RWPE2 (cell line): ENCODE results near the gene ATP6V0E1.
A peak's percentile ranks its signal among the peaks of the same experiment; 100 is the strongest.

ENCODE experiments used
- ATAC-seq: fragments of 200-7000 bp; cut with Tn5 transposase; 3 replicates; pipeline ENCODE4 v1.9.1; 2021; ENCODE audit warnings: low read depth
- DNase-seq: peaks from one replicate; pipeline ENCODE4 v3.0.0-alpha.2; 2020; ENCODE audit warnings: low spot score
- H3K27ac ChIP-seq: fragments of 450-650 bp; 2 replicates; pipeline ENCODE4 v1.5.1; 2017; ENCODE audit warnings: mild to moderate bottlenecking; ENCODE audit not compliant: poor library complexity, severe bottlenecking
- H3K27me3 ChIP-seq: fragments of 250-450 bp; sonication (Bioruptor Pico); 2 replicates; pipeline ENCODE4 v1.5.1; 2021; ENCODE audit warnings: mild to moderate bottlenecking, moderate library complexity; ENCODE audit not compliant: insufficient read depth, poor library complexity, severe bottlenecking
- H3K36me3 ChIP-seq: fragments of 250-450 bp; sonication (Bioruptor Pico); 2 replicates; pipeline ENCODE4 v1.5.1; 2020; ENCODE audit warnings: low read depth, mild to moderate bottlenecking, moderate library complexity
- H3K4me1 ChIP-seq: fragments of 250-450 bp; sonication (Bioruptor Pico); 2 replicates; pipeline ENCODE4 v1.5.1; 2021; ENCODE audit warnings: mild to moderate bottlenecking, moderate library complexity; ENCODE audit not compliant: insufficient read depth, poor library complexity, severe bottlenecking
- H3K4me3 ChIP-seq: fragments of 250-450 bp; sonication (Bioruptor Pico); 2 replicates; pipeline ENCODE4 v1.5.1; 2021; ENCODE audit warnings: mild to moderate bottlenecking, moderate library complexity; ENCODE audit not compliant: severe bottlenecking
- H3K9me3 ChIP-seq: fragments of 250-450 bp; sonication (Bioruptor Pico); 2 replicates; pipeline ENCODE4 v1.5.1; 2021; ENCODE audit warnings: mild to moderate bottlenecking, moderate library complexity; ENCODE audit not compliant: severe bottlenecking
- TF ChIP-seq, protein P1 (sequence below): fragments of 450-650 bp; IDR thresholded peaks from one replicate; pipeline ENCODE4 v1.5.1; 2017; ENCODE audit warnings: mild to moderate bottlenecking, moderate library complexity; ENCODE audit not compliant: poor library complexity, severe bottlenecking

Gene ATP6V0E1

GRCh38 chr5:173056783-173057061, 73.2 kb downstream of the ATP6V0E1 start:
- Histone ChIP-seq H3K36me3 (no peaks in the 10 kb centered on the region), H3K27me3 (no peaks in the 10 kb centered on the region), H3K4me1 (peaks cover 8% of the 10 kb centered on the region), H3K27ac (peak overlapping the region; percentile 77), H3K9me3 (no peaks in the 10 kb centered on the region), H3K4me3 (peak overlapping the region; percentile 84)
- no peak for DNase-seq
- ATAC-seq: peak; percentile 49
- TF ChIP-seq, protein P1, sequence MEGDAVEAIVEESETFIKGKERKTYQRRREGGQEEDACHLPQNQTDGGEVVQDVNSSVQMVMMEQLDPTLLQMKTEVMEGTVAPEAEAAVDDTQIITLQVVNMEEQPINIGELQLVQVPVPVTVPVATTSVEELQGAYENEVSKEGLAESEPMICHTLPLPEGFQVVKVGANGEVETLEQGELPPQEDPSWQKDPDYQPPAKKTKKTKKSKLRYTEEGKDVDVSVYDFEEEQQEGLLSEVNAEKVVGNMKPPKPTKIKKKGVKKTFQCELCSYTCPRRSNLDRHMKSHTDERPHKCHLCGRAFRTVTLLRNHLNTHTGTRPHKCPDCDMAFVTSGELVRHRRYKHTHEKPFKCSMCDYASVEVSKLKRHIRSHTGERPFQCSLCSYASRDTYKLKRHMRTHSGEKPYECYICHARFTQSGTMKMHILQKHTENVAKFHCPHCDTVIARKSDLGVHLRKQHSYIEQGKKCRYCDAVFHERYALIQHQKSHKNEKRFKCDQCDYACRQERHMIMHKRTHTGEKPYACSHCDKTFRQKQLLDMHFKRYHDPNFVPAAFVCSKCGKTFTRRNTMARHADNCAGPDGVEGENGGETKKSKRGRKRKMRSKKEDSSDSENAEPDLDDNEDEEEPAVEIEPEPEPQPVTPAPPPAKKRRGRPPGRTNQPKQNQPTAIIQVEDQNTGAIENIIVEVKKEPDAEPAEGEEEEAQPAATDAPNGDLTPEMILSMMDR: no peak

DNA sequence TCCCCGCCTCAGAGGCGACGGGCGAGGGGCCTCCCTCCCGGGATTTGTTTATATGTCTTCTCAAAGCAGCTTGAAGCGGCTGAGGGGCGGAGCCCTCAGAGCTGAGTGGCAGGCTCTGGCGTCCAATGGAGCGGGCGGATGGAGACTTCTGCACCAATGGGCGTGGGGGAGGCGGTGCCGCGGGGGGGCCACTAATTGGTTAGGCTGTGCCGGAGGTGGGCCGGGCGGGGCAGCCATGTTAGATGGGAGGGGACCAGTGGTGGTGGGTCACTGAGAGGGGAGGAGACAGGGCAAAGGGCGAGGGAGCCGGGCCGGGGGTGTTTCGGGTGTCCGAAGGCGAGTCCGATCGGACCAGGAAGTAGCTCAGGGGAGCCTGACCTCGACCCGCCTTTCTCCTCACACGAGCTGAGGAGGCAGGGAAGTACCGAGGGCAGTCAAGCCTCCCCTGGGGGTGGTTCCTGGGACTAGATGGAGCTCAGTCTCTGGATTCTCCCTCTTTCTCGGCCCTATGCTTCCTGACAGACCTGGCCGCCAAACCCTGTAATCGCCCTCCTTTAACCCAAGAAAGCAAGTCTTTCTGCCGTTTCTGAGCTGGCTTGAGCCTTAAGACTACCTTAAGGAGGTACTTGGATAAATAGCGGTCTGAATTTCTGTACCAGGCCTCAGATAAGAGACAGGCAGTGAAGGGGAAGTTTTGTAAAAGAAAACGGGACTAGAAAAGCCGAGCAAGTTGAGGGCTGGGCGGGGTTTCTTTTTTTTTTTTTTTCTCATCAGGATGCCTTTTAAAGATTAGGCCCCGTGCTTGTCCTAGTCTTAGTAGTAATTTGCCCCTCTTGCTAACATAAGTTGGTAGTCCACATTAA, 73.7 kb downstream of the ATP6V0E1 start:
- TF ChIP-seq, protein P1: no peak
- no peaks in the 10 kb centered on the region for H3K9me3 ChIP-seq
- peaks cover 8% of the 10 kb centered on the region for H3K4me1 ChIP-seq
- H3K27ac ChIP-seq: peak overlapping the region; percentile 77
- no peaks in the 10 kb centered on the region for H3K27me3 ChIP-seq
- H3K4me3 ChIP-seq: peak overlapping the region; percentile 84
- peak; percentile 100 for DNase-seq
- peak; percentile 91 for ATAC-seq
- H3K36me3 ChIP-seq: no peaks in the 10 kb centered on the region

GRCh38 chr5:173062141-173062540, 78.6 kb downstream of the ATP6V0E1 start:
- no peaks in the 10 kb centered on the region for H3K9me3 ChIP-seq
- no peaks in the 10 kb centered on the region for H3K27me3 ChIP-seq
- no peak overlapping the region for H3K4me3 ChIP-seq
- ATAC-seq (no peak), DNase-seq (no peak)
- TF ChIP-seq, protein P1: no peak
- H3K4me1 ChIP-seq: peaks cover 5% of the 10 kb centered on the region
- no peaks in the 10 kb centered on the region for H3K36me3 ChIP-seq
- H3K27ac ChIP-seq: no peak overlapping the region

- Histone ChIP-seq H3K36me3 (no peaks in the 10 kb centered on the region), H3K4me3 (no peak overlapping the region), H3K9me3 (no peaks in the 10 kb centered on the region), H3K27me3 (no peaks in the 10 kb centered on the region), H3K4me1 (no peaks in the 10 kb centered on the region), H3K27ac (no peak overlapping the region)
- ATAC-seq (no peak), DNase-seq (no peak)
- TF ChIP-seq, protein P1: no peak
Observed at GRCh38 chr5:173065155-173065554, 81.6 kb downstream of the ATP6V0E1 start.

GRCh38 chr5:173069671-173070070, 86.1 kb downstream of the ATP6V0E1 start:
- TF ChIP-seq, protein P1: no peak
- H3K4me1 ChIP-seq: no peaks in the 10 kb centered on the region
- H3K36me3 ChIP-seq: no peaks in the 10 kb centered on the region
- H3K27ac ChIP-seq: no peak overlapping the region
- DNase-seq (no peak), ATAC-seq (no peak)
- H3K4me3 ChIP-seq: no peak overlapping the region
- H3K9me3 ChIP-seq: no peaks in the 10 kb centered on the region
- no peaks in the 10 kb centered on the region for H3K27me3 ChIP-seq
